ENCODE data around the gene GPR37L1.
"Not testable (repeated sequence)": the region's sequence is repeated elsewhere in the genome, so short reads cannot be mapped to it uniquely, and the experiment has no call there.

GPR37L1 gene

GRCh38 chr1:202135221-202135721 is 12.6 kb downstream of the GPR37L1 start:
- peak; percentile 57 for DNase-seq

- DNase-seq: no peak
Observed at GRCh38 chr1:202140833-202141232, 18.1 kb downstream of the GPR37L1 start.

GRCh38 chr1:202141468-202141867 is 18.8 kb downstream of the GPR37L1 start:
- DNase-seq: not testable (repeated sequence)

GRCh38 chr1:202143011-202143767 is 20.5 kb downstream of the GPR37L1 start:
- DNase-seq: peak; percentile 41

- peak; percentile 41 for DNase-seq
Observed at GRCh38 chr1:202143768-202144401, 21.2 kb downstream of the GPR37L1 start.

GRCh38 chr1:202144402-202145067 is 21.8 kb downstream of the GPR37L1 start, which contains the start of gene ARL8A:
TSS of gene ARL8A (minus strand) at chr1:202144737. CDS start at chr1:202144572, 165 bp downstream.
- DNase-seq: peak; percentile 73

- no peak for DNase-seq
Observed at GRCh38 chr1:202145068-202145743, 22.5 kb downstream of the GPR37L1 start.

- DNase-seq: not testable (repeated sequence)
Observed at GRCh38 chr1:202145744-202146140, 23.0 kb downstream of the GPR37L1 start.

- DNase-seq: no peak
Observed at GRCh38 chr1:202146279-202146678, 23.6 kb downstream of the GPR37L1 start.

GRCh38 chr1:202146993-202147392 is 24.3 kb downstream of the GPR37L1 start:
- DNase-seq: no peak

GRCh38 chr1:202148391-202148790 is 25.7 kb downstream of the GPR37L1 start:
- DNase-seq: no peak

- no peak for DNase-seq
Observed at GRCh38 chr1:202149566-202149965, 26.8 kb downstream of the GPR37L1 start.

GRCh38 chr1:202150187-202150586 is 27.5 kb downstream of the GPR37L1 start:
- DNase-seq: no peak

- DNase-seq: no peak
Observed at GRCh38 chr1:202150602-202151001, 27.9 kb downstream of the GPR37L1 start.

- DNase-seq: no peak
Observed at GRCh38 chr1:202151045-202151444, 28.3 kb downstream of the GPR37L1 start.

- DNase-seq: no peak
Observed at GRCh38 chr1:202152399-202152798, 29.7 kb downstream of the GPR37L1 start.

- DNase-seq: no peak
Observed at GRCh38 chr1:202153284-202153683, 30.6 kb downstream of the GPR37L1 start.

- no peak for DNase-seq
Observed at GRCh38 chr1:202154148-202154765, 31.5 kb downstream of the GPR37L1 start.

GRCh38 chr1:202154766-202155477 is 32.2 kb downstream of the GPR37L1 start:
- DNase-seq: peak; percentile 55

GRCh38 chr1:202155478-202156021 is 32.8 kb downstream of the GPR37L1 start:
- no peak for DNase-seq

- DNase-seq: no peak
Observed at GRCh38 chr1:202156590-202156989, 33.9 kb downstream of the GPR37L1 start.

GRCh38 chr1:202157945-202158344 is 35.2 kb downstream of the GPR37L1 start:
- no peak for DNase-seq

Data from CD4-positive, alpha-beta T cell treated with Interleukin-15 for 1 hour (primary cell).